ENCODE measurements around the gene HOXD10.
A peak's percentile ranks its signal among the peaks of the same experiment; 100 is the strongest.

HOXD10 gene

DNA sequence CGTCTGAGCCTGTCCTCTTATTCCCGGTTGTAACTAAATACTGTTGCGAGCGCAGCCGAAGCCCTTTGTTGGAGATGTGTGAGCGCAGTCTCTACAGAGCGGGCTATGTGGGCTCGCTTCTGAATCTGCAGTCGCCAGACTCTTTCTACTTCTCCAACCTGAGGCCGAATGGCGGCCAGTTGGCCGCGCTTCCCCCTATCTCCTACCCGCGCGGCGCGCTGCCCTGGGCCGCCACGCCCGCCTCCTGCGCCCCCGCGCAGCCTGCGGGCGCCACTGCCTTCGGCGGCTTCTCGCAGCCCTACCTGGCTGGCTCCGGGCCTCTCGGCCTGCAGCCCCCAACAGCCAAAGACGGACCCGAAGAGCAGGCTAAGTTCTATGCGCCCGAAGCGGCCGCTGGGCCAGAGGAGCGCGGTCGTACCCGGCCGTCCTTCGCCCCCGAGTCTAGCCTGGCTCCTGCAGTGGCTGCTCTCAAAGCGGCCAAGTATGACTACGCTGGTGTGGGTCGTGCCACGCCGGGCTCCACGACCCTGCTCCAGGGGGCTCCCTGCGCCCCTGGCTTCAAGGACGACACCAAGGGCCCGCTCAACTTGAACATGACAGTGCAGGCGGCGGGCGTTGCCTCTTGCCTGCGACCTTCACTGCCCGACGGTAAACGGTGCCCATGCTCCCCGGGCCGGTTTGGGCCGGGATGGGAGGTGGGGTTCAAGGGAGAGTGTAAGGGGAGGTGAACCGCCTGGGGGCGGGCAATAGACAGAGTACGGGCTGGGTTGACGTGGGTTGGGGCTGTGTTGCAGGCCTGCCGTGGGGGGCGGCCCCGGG, 16.6 kb upstream of the HOXD10 start, which contains the start of gene HOXD12:
Gene HOXD12 (plus strand): TSS at position 68 of the 819 bp plus-strand sequence. CDS start 7 bp downstream, at position 75.
- no peak for DNase-seq (ENCODE audit: low read depth)
- H3K4me3 ChIP-seq (ENCODE audit: control insufficient read depth, low read depth, low read length), result peak within 1 kb of the TSS; percentile 73; the same call in 1 of the 2 replicates
- TF ChIP-seq, protein P1, sequence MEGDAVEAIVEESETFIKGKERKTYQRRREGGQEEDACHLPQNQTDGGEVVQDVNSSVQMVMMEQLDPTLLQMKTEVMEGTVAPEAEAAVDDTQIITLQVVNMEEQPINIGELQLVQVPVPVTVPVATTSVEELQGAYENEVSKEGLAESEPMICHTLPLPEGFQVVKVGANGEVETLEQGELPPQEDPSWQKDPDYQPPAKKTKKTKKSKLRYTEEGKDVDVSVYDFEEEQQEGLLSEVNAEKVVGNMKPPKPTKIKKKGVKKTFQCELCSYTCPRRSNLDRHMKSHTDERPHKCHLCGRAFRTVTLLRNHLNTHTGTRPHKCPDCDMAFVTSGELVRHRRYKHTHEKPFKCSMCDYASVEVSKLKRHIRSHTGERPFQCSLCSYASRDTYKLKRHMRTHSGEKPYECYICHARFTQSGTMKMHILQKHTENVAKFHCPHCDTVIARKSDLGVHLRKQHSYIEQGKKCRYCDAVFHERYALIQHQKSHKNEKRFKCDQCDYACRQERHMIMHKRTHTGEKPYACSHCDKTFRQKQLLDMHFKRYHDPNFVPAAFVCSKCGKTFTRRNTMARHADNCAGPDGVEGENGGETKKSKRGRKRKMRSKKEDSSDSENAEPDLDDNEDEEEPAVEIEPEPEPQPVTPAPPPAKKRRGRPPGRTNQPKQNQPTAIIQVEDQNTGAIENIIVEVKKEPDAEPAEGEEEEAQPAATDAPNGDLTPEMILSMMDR (IDR thresholded peaks at IDR 0.05; ENCODE audit: control insufficient read depth, insufficient read depth, low read depth, low read length, missing control alignments), result no peak

DNA sequence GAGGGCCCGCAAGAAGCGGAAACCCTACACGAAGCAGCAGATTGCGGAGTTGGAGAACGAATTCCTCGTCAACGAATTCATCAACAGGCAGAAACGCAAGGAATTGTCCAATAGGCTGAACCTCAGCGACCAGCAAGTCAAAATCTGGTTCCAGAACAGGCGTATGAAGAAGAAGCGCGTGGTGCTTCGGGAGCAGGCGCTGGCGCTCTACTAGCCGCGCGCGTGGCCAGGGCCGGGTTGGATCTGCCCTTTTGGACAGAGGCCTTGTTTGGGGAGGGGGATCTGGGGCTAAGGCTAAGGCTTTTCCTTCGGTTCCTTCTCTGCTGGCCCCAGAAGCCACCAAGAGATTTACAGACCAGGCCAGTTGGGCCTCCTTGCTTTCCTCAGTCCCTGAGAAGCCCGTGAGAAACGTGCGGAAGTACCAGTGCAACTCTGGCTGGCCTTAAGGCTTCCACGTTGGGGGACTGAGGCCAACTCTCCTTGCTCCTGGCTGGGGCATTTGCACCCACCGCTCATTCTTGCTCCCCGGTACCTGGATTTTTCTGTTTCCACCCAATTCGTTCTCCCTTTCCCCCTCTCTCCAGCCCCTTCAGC, 15.9 kb upstream of the HOXD10 start:
- TF ChIP-seq, protein P1 (IDR thresholded peaks at IDR 0.05; ENCODE audit: control insufficient read depth, insufficient read depth, low read depth, low read length, missing control alignments), result no peak
- no peak overlapping the region for H3K4me3 ChIP-seq (ENCODE audit: control insufficient read depth, low read depth, low read length)
- no peak for DNase-seq (ENCODE audit: low read depth)

DNA sequence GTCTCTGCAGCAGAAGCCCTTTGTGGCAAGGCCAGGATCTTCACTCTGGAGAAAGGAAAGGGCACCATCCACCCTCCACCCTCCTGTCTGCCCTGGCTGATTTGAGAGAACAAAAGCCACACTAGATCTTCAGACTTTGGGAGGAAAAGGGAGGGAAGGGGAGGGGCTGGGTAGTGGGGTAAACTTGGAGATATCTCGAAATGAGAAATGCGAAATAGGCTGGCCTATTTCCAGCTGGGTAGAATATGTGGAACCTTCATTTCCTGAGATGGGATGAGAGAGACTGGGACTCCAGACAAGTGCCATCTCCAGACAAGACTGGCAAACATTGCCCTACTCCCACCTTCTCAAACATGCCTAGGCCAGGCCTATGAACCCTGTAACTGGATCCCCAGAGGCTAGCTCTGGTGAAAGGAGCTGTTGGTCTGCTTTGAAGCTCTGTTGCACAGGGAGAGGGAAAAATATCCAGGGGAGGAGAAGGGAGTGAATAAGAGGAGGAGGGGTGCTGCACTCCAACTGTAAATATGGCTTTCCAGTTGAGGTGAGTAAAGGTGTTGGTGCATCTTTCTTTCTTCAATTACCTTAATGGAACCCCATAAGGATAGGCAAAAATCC, 15.3 kb upstream of the HOXD10 start:
- TF ChIP-seq, protein P1 (IDR thresholded peaks at IDR 0.05; ENCODE audit: control insufficient read depth, insufficient read depth, low read depth, low read length, missing control alignments), result no peak
- DNase-seq (ENCODE audit: low read depth), result no peak
- H3K4me3 ChIP-seq (ENCODE audit: control insufficient read depth, low read depth, low read length), result no peak overlapping the region

DNA sequence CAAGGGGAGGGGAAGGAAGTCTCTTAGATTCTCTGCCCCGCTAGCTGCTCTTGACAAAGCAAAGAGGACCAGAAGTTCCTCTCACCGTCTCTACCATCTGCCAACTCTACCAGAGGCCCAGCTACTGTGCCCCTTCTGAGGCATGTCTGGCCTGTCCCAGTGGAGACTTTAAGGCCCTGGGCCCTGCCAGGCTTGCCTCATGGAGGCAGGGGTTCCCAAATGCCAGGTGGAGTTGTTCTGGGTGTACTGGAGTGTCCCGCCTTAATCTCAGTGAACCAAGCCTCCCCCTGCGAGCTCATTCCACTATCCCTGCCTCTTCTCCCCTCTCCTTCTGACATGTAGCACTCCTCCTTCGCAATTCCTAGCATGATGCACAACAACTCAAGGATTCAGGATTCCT, 14.7 kb upstream of the HOXD10 start:
- H3K4me3 ChIP-seq (ENCODE audit: control insufficient read depth, low read depth, low read length), result no peak overlapping the region
- TF ChIP-seq, protein P1 (IDR thresholded peaks at IDR 0.05; ENCODE audit: control insufficient read depth, insufficient read depth, low read depth, low read length, missing control alignments), result no peak
- no peak for DNase-seq (ENCODE audit: low read depth)

DNA sequence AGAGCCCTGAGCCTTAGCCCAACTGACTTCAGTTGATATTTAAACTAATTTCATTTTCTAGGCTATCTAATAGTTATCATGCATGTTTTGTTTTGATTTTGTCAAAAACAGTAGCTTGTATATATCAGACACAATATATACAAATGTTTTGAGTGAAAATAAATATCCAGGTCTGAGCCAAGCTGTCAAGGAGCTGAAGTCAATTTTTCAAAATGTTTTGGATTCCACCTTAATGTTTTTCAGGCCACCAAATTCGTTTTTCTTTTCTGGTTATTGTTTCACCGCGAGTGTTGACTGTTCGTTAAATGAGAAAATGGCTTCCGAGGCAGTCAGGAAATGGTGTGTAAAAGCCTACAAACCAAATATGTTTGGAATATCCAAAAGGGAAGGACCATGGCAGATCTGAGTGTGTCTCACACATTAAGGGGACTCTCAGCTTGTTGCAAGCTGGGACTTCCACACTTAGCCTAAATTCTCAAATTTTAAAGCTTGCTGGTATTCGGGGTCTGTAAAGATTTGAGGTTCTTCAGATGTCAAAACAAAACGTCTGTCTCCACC, 14.2 kb upstream of the HOXD10 start:
- DNase-seq (ENCODE audit: low read depth), result no peak
- TF ChIP-seq, protein P1 (IDR thresholded peaks at IDR 0.05; ENCODE audit: control insufficient read depth, insufficient read depth, low read depth, low read length, missing control alignments), result no peak
- no peak overlapping the region for H3K4me3 ChIP-seq (ENCODE audit: control insufficient read depth, low read depth, low read length)

DNA sequence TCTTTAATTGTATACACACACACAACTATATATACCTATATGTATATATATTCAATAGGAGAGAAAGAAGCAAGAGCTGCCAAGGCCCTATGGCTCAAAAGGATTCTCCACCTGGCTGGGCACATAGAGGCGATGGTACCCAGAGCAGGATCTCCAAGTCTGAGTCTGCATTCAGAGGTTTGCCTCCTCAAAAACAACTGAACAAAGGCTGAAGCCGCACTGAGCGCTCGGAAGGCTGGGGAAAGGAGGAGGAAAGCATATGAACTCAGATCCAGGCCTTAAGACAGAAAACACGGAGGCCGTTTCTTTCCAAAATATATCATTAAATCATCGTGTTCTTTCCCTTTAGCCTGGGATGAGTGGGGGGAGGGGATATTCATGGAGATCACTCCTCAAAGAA, 13.4 kb upstream of the HOXD10 start:
- DNase-seq (ENCODE audit: low read depth), result no peak
- H3K4me3 ChIP-seq (ENCODE audit: control insufficient read depth, low read depth, low read length), result no peak overlapping the region
- TF ChIP-seq, protein P1 (IDR thresholded peaks at IDR 0.05; ENCODE audit: control insufficient read depth, insufficient read depth, low read depth, low read length, missing control alignments), result no peak
